ENCODE data around the gene HOOK2. TPM values are rescaled to one million over a fixed set of nuclear protein-coding genes. Genes with fewer than 3 reads are reported as not detected.

Gene HOOK2
- total RNA-seq, 1 donor from 2014 or later = 65.3 TPM

GRCh38 chr19:12723381-12723640 is 52.0 kb downstream of the HOOK2 start:
- ATAC-seq = no peak

GRCh38 chr19:12722566-12723380 is 52.6 kb downstream of the HOOK2 start:
- intact Hi-C loops (cut with DNase I) = no loop called here
- Histone ChIP-seq H3K9me3 (no peaks in the 10 kb centered on the region), H3K36me3 (peaks cover 12% of the 10 kb centered on the region), H3K4me1 (peaks cover 33% of the 10 kb centered on the region), H3K27me3 (no peaks in the 10 kb centered on the region), H3K4me3 (peak overlapping the region; percentile 63), H3K27ac (peak overlapping the region; percentile 88)
- DNase-seq (peak; percentile 96), ATAC-seq (peak; percentile 94)
- TF ChIP-seq CTCF (IDR thresholded peaks at IDR 0.05) = no peak

More at GRCh38 chr19:12723381-12723640, 52.0 kb downstream of the HOOK2 start:
- intact Hi-C loops (cut with DNase I) = no loop called here
- H3K4me1 ChIP-seq = peaks cover 33% of the 10 kb centered on the region
- DNase-seq = no peak
- H3K27me3 ChIP-seq = no peaks in the 10 kb centered on the region
- peaks cover 8% of the 10 kb centered on the region for H3K36me3 ChIP-seq
- peak overlapping the region; percentile 88 for H3K27ac ChIP-seq
- no peaks in the 10 kb centered on the region for H3K9me3 ChIP-seq
- H3K4me3 ChIP-seq = peak overlapping the region; percentile 63
- TF ChIP-seq CTCF (IDR thresholded peaks at IDR 0.05) = no peak

GRCh38 chr19:12721656-12722565 is 53.4 kb downstream of the HOOK2 start:
- peak; percentile 74 for ATAC-seq
- H3K27me3 ChIP-seq = no peaks in the 10 kb centered on the region
- peaks cover 33% of the 10 kb centered on the region for H3K4me1 ChIP-seq
- no peak for TF ChIP-seq CTCF (IDR thresholded peaks at IDR 0.05)
- intact Hi-C loops (cut with DNase I) = no loop called here
- H3K27ac ChIP-seq = peak overlapping the region; percentile 88
- DNase-seq = peak; percentile 85
- H3K4me3 ChIP-seq = peak overlapping the region; percentile 63
- H3K9me3 ChIP-seq = no peaks in the 10 kb centered on the region
- peaks cover 19% of the 10 kb centered on the region for H3K36me3 ChIP-seq

GRCh38 chr19:12720851-12721655 is 54.3 kb downstream of the HOOK2 start:
- Histone ChIP-seq H3K4me3 (peak overlapping the region; percentile 63), H3K9me3 (no peaks in the 10 kb centered on the region), H3K27ac (peak overlapping the region; percentile 88), H3K27me3 (no peaks in the 10 kb centered on the region), H3K4me1 (peaks cover 33% of the 10 kb centered on the region), H3K36me3 (peaks cover 19% of the 10 kb centered on the region)
- no peak for DNase-seq
- ATAC-seq = peak; percentile 1
- intact Hi-C loops (cut with DNase I) = no loop called here
- no peak for TF ChIP-seq CTCF (IDR thresholded peaks at IDR 0.05)

- Histone ChIP-seq H3K4me1 (peaks cover 33% of the 10 kb centered on the region), H3K27me3 (no peaks in the 10 kb centered on the region), H3K36me3 (peaks cover 24% of the 10 kb centered on the region), H3K9me3 (no peaks in the 10 kb centered on the region), H3K4me3 (peak overlapping the region; percentile 63), H3K27ac (no peak overlapping the region)
- intact Hi-C loops (cut with DNase I) = no loop called here
- no peak for DNase-seq
- no peak for TF ChIP-seq CTCF (IDR thresholded peaks at IDR 0.05)
- no peak for ATAC-seq
These were observed 55.1 kb downstream of the HOOK2 start for GRCh38 chr19:12720296-12720695.
